Peyer's patch (tissue), 4 donors: ENCODE results near the gene ZNF470. TPM values are rescaled to one million over a fixed set of nuclear protein-coding genes. Genes with fewer than 3 reads are reported as not detected.

ENCODE experiments used
- DNase-seq, 3 donors: peaks; one replicate each; pipeline ENCODE4 v3.0.0-alpha.2; 2017 to 2019
- H3K27ac ChIP-seq, 4 donors: fragments of 200-600 bp; sonication (generic); one replicate each; pipeline ENCODE4 v1.5.1; 2016 to 2019
- H3K27me3 ChIP-seq, 2 donors: fragments of 200-600 bp; sonication (generic); one replicate each; pipeline ENCODE4 v1.5.1; 2019
- H3K36me3 ChIP-seq, 3 donors: fragments of 200-600 bp; sonication (generic); one replicate each; pipeline ENCODE4 v1.5.1; 2016 to 2019
- H3K4me1 ChIP-seq, 4 donors: fragments of 200-600 bp; sonication (generic); one replicate each; pipeline ENCODE4 v1.5.1; 2016 to 2019
- H3K4me3 ChIP-seq, 4 donors: fragments of 200-600 bp; sonication (generic); 1 replicate in 3 of 4; 2 replicates in 1 of 4; pipeline ENCODE4 v1.5.1; 2016 to 2019; ENCODE audit warnings: mild to moderate bottlenecking in 1 of 4
- H3K9me3 ChIP-seq, 4 donors: fragments of 200-600 bp; sonication (generic); one replicate each; pipeline ENCODE4 v1.5.1; 2016 to 2019; ENCODE audit warnings: mild to moderate bottlenecking in 1 of 4
- CTCF ChIP-seq, 6 experiments: fragments of 450-650 bp in 4 of 6; fragments of 200-600 bp in 2 of 6; sonication (generic) in 1 of 6; IDR thresholded peaks; one replicate each; pipeline ENCODE4 v1.5.1; 2017 to 2019; ENCODE audit warnings: antibody characterized with exemption in 6 of 6, mild to moderate bottlenecking in 3 of 6, moderate library complexity in 1 of 6
- POLR2A ChIP-seq, 2 donors: fragments of 450-650 bp; IDR thresholded peaks; one replicate each; pipeline ENCODE4 v1.5.1; 2017; ENCODE audit warnings: antibody characterized with exemption in 2 of 2, mild to moderate bottlenecking in 2 of 2, moderate library complexity in 2 of 2
- total RNA-seq, 4 donors: library from RNA; depleted of rRNA; stranded (reverse); fragments of >200 nt; gene quantifications; one replicate each; pipeline ENCODE4 v1.1.0, GENCODE V29; 2016

The ZNF470 gene
- total RNA-seq = 1 to 10 TPM in 3 of 4 donors, under 1 TPM in 1; 0.53 to 7.4 (median 3.0) TPM

DNA sequence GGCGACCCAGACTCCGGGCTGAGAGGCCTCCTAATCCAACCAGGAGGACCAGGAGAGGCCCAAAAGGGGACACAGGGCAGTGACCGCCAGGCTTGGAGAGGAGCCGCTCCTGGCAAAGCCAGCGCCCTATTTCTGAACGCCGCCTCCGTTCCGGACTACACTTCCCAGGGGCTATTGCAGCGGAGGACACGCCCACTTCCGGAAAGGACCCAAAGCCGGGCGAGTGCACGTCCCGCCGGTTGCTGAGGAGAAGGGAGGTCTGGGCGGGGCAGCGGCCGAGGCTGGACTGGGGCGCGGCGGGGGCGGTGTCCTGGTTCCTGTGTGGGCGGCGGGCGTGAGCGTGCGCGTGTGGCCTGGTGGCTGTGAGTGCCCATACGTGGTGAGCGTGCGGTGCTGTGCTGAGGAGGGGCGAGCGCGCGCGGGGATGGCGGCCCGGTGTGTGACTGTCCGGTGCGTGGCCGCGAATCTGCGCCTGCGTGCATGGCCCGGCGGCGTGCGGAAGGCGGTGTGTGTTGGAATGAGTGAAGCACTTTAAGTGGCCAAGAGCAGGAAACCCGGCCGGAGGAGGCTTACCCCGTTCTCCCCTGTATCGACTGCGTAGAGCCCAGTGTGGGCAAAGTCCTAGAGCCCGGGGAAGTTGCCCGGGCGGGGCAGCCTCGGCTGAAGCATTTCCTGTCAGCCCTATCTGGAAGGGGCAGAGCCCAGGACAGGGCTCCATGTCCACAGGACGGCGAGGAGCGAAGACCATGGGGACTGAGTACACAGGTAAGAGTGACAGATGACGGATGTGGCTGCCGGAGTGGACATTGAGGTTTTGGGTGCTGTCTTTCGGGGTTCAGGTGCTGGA is at the start of gene ZNF470:
Gene ZNF470 (plus strand): TSS at position 195 of the 847 bp plus-strand sequence. CDS start 2,844 bp downstream, outside the sequence.
- peak within 1 kb of the TSS; percentile 72 to 85 (median 81) for H3K4me3 ChIP-seq
- peak; percentile 94 to 98 (median 96) for DNase-seq
- peak within 1 kb of the TSS; percentile 73 to 86 (median 83) for H3K27ac ChIP-seq
- peaks cover 0 to 71% (median 8%) of the 10 kb centered on the region in 4 donors for H3K9me3 ChIP-seq
- peaks cover 0 to 6% (median 0%) of the 10 kb centered on the region in 4 donors for H3K4me1 ChIP-seq
- peak in 1 of 2 donors; percentile 49 for TF ChIP-seq POLR2A (IDR thresholded peaks at IDR 0.05)
- no peak for TF ChIP-seq CTCF (IDR thresholded peaks at IDR 0.05)
- peaks cover 0 to 31% (median 0%) of the 10 kb centered on the region in 3 donors for H3K36me3 ChIP-seq
- H3K27me3 ChIP-seq = no peaks in the 10 kb centered on the region

- Histone ChIP-seq H3K4me3 (no peak overlapping the region), H3K9me3 (peaks cover 0 to 96% (median 25%) of the 10 kb centered on the region in 4 donors), H3K36me3 (peaks cover 0 to 11% (median 0%) of the 10 kb centered on the region in 3 donors), H3K27me3 (no peaks in the 10 kb centered on the region), H3K27ac (no peak overlapping the region), H3K4me1 (no peaks in the 10 kb centered on the region)
- no peak for DNase-seq
- no peak for TF ChIP-seq POLR2A (IDR thresholded peaks at IDR 0.05)
- TF ChIP-seq CTCF (IDR thresholded peaks at IDR 0.05) = no peak
These were observed 41.9 kb upstream of the ZNF470 start for GRCh38 chr19:56525214-56525860.

DNA sequence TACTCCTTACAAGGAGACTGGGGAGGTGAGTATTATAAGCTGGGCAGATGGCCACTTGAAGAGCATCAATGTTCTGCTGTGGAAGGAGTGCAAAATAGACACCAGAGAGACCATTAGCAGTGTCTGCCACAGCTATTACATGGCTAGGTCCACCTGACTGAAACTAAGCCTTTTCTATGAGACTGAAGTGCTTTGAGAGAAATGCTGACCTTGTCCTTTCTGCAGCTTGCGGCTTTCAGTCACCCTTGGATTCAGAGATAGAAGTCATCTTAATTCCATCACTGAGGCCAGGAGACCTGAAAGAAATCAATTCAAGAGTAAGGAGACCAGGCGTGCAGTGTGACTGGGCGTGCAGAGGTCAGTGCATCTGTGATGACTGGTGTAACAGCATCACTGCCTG is 29.8 kb upstream of the ZNF470 start:
- Histone ChIP-seq H3K27ac (no peak overlapping the region), H3K4me3 (peak overlapping the region in 1 of 4 donors; percentile 65), H3K4me1 (peaks cover 0 to 9% (median 0%) of the 10 kb centered on the region in 4 donors), H3K27me3 (no peaks in the 10 kb centered on the region), H3K9me3 (peaks cover 0 to 48% (median 19%) of the 10 kb centered on the region in 4 donors), H3K36me3 (peaks cover 0 to 13% (median 0%) of the 10 kb centered on the region in 3 donors)
- DNase-seq = no peak
- TF ChIP-seq CTCF (IDR thresholded peaks at IDR 0.05) (no peak), POLR2A (IDR thresholded peaks at IDR 0.05) (no peak)

- H3K36me3 ChIP-seq = peaks cover 0 to 13% (median 0%) of the 10 kb centered on the region in 3 donors
- peaks cover 0 to 9% (median 0%) of the 10 kb centered on the region in 4 donors for H3K4me1 ChIP-seq
- peak overlapping the region; percentile 75 to 95 (median 87) for H3K27ac ChIP-seq
- DNase-seq = peak; percentile 75 to 93 (median 87)
- H3K4me3 ChIP-seq = peak overlapping the region; percentile 50 to 82 (median 62)
- H3K9me3 ChIP-seq = peaks cover 0 to 45% (median 17%) of the 10 kb centered on the region in 4 donors
- no peak for TF ChIP-seq CTCF (IDR thresholded peaks at IDR 0.05)
- TF ChIP-seq POLR2A (IDR thresholded peaks at IDR 0.05) = no peak
- H3K27me3 ChIP-seq = no peaks in the 10 kb centered on the region
These were observed 29.0 kb upstream of the ZNF470 start for GRCh38 chr19:56538254-56538760.

GRCh38 chr19:56538761-56539263 is 28.5 kb upstream of the ZNF470 start, which contains the start of gene ZFP28:
TSS of gene ZFP28 (plus strand) at chr19:56538948. CDS start at chr19:56539019, 71 bp downstream.
- H3K9me3 ChIP-seq = peaks cover 0 to 45% (median 14%) of the 10 kb centered on the region in 4 donors

More at GRCh38 chr19:56538761-56539263, 28.5 kb upstream of the ZNF470 start, which contains the start of gene ZFP28:
- Histone ChIP-seq H3K27me3 (no peaks in the 10 kb centered on the region), H3K4me3 (peak within 1 kb of the TSS; percentile 56 to 82 (median 62)), H3K27ac (peak within 1 kb of the TSS; percentile 75 to 95 (median 87)), H3K4me1 (peaks cover 0 to 9% (median 0%) of the 10 kb centered on the region in 4 donors), H3K36me3 (peaks cover 0 to 13% (median 0%) of the 10 kb centered on the region in 3 donors)
- TF ChIP-seq POLR2A (IDR thresholded peaks at IDR 0.05) = no peak
- no peak for TF ChIP-seq CTCF (IDR thresholded peaks at IDR 0.05)
- peak; percentile 70 to 89 (median 78) for DNase-seq
